KMS-11 (cell line): Measurements from ENCODE around the gene MACROD2.

Source experiments
- H2AFZ ChIP-seq: fragments of 200-600 bp; sonication (generic); 2 replicates; pipeline ENCODE4 v1.6.1; 2016; ENCODE audit warnings: antibody characterized with exemption, mixed run types, low read depth
- H3K27ac ChIP-seq: fragments of 200-600 bp; sonication (generic); 2 replicates; pipeline ENCODE4 v1.6.1; 2016; ENCODE audit warnings: mild to moderate bottlenecking, mixed run types
- H3K27me3 ChIP-seq: fragments of 200-600 bp; sonication (generic); 2 replicates; pipeline ENCODE4 v1.6.1; 2017; ENCODE audit warnings: mild to moderate bottlenecking, low read depth, mixed run types, moderate library complexity; ENCODE audit not compliant: insufficient read depth
- H3K36me3 ChIP-seq: fragments of 200-600 bp; sonication (generic); 2 replicates; pipeline ENCODE4 v1.6.1; 2017; ENCODE audit warnings: mild to moderate bottlenecking, mixed run types; ENCODE audit not compliant: insufficient read depth
- H3K4me1 ChIP-seq: fragments of 200-600 bp; sonication (generic); 2 replicates; pipeline ENCODE4 v1.6.1; 2016; ENCODE audit warnings: mild to moderate bottlenecking, low read depth, mixed run types; ENCODE audit not compliant: poor library complexity, severe bottlenecking
- H3K4me2 ChIP-seq: fragments of 200-600 bp; sonication (generic); 2 replicates; pipeline ENCODE4 v1.7.0; 2016; ENCODE audit warnings: mild to moderate bottlenecking, mixed run types
- H3K4me3 ChIP-seq: fragments of 200-600 bp; sonication (generic); IDR thresholded peaks from 2 replicates; pipeline ENCODE4 v1.6.1; 2017; ENCODE audit warnings: low read depth, low read length, mixed read lengths; ENCODE audit not compliant: insufficient read depth
- H3K79me2 ChIP-seq: fragments of 200-600 bp; sonication (generic); 2 replicates; pipeline ENCODE4 v1.6.1; 2016; ENCODE audit warnings: low read depth, mixed run types; ENCODE audit not compliant: insufficient read depth
- H3K9ac ChIP-seq: fragments of 200-600 bp; sonication (generic); 2 replicates; pipeline ENCODE4 v1.6.1; 2016; ENCODE audit warnings: mild to moderate bottlenecking, mixed run types
- H4K20me1 ChIP-seq: fragments of 200-600 bp; sonication (generic); 2 replicates; pipeline ENCODE4 v1.6.1; 2016; ENCODE audit warnings: mild to moderate bottlenecking, mixed run types; ENCODE audit not compliant: insufficient read depth
- CTCF ChIP-seq: fragments of 200-600 bp; sonication (generic); conservative IDR thresholded peaks from 2 replicates; pipeline ENCODE4 v1.6.1; 2017; ENCODE audit warnings: low read depth, mild to moderate bottlenecking, antibody characterized with exemption, low read length, moderate library complexity, mixed read lengths

MACROD2 gene

GRCh38 chr20:15867899-15868298 lies 1872.6 kb downstream of the MACROD2 start:
- Histone ChIP-seq H3K4me2 (no peak overlapping the region), H2AFZ (no peak overlapping the region), H3K79me2 (no peaks in the 10 kb centered on the region), H3K36me3 (no peaks in the 10 kb centered on the region), H4K20me1 (no peaks in the 10 kb centered on the region), H3K4me1 (no peaks in the 10 kb centered on the region), H3K4me3 (no peak overlapping the region), H3K27ac (no peak overlapping the region), H3K9ac (no peak overlapping the region), H3K27me3 (no peaks in the 10 kb centered on the region)
- no peak for TF ChIP-seq CTCF

GRCh38 chr20:15875446-15875845 lies 1880.1 kb downstream of the MACROD2 start:
- Histone ChIP-seq H3K27me3 (no peaks in the 10 kb centered on the region), H3K4me1 (no peaks in the 10 kb centered on the region), H4K20me1 (no peaks in the 10 kb centered on the region), H3K4me2 (no peak overlapping the region), H3K27ac (no peak overlapping the region), H3K79me2 (no peaks in the 10 kb centered on the region), H3K36me3 (no peaks in the 10 kb centered on the region), H3K4me3 (no peak overlapping the region), H3K9ac (no peak overlapping the region), H2AFZ (no peak overlapping the region)
- no peak for TF ChIP-seq CTCF

DNA sequence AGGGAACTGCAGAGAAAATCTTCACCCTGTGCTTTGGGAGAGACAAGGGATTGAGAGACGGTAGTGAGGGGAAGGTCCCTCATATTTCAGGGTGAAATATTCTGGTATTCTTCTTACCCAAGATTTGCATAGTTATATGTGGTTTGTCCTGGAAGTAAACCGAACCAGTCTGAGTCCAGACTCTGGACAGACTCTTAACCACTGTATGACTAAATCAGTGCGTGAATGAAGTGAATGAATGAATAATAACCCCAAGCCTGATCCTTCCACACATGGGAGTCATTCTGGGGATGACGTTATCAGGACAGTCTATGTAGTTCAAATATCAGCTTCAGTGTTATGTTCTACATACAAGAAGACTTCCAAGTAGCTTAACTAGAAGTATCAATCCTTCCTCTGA lies 1887.2 kb downstream of the MACROD2 start:
- H4K20me1 ChIP-seq: no peaks in the 10 kb centered on the region
- H3K4me1 ChIP-seq: no peaks in the 10 kb centered on the region
- no peaks in the 10 kb centered on the region for H3K79me2 ChIP-seq
- no peak overlapping the region for H3K27ac ChIP-seq
- no peak overlapping the region for H3K4me3 ChIP-seq
- no peak overlapping the region for H3K4me2 ChIP-seq
- TF ChIP-seq CTCF: no peak
- no peak overlapping the region for H3K9ac ChIP-seq
- H2AFZ ChIP-seq: no peak overlapping the region
- H3K36me3 ChIP-seq: no peaks in the 10 kb centered on the region
- no peaks in the 10 kb centered on the region for H3K27me3 ChIP-seq

- Histone ChIP-seq H3K4me1 (no peaks in the 10 kb centered on the region), H3K9ac (no peak overlapping the region), H3K36me3 (no peaks in the 10 kb centered on the region), H3K27me3 (no peaks in the 10 kb centered on the region), H3K27ac (no peak overlapping the region), H3K79me2 (no peaks in the 10 kb centered on the region), H3K4me3 (no peak overlapping the region), H2AFZ (no peak overlapping the region), H3K4me2 (no peak overlapping the region), H4K20me1 (no peaks in the 10 kb centered on the region)
- no peak for TF ChIP-seq CTCF
Measured at GRCh38 chr20:15886250-15886649, 1890.9 kb downstream of the MACROD2 start.

DNA sequence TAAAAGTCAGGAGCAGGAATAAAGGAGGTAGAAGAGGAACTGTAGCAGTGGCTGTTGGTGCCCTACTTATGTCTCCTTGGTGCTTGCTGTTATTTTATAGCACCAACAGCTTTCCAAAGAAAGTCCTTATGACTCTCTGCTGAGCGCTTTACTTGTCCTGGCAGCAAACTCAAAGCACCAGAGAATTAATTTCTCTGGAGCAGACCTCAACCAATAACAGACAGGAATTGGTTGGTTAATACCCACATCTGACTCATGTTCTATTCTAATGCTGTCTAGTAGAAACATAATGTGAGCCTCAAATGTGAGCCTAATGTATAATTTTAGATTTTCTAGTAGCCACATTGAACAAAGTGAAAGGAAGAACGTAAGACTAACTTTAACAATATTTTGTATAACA lies 1892.1 kb downstream of the MACROD2 start:
- TF ChIP-seq CTCF: no peak
- Histone ChIP-seq H4K20me1 (no peaks in the 10 kb centered on the region), H3K9ac (no peak overlapping the region), H3K27ac (no peak overlapping the region), H3K79me2 (no peaks in the 10 kb centered on the region), H3K27me3 (no peaks in the 10 kb centered on the region), H3K36me3 (no peaks in the 10 kb centered on the region), H3K4me1 (no peaks in the 10 kb centered on the region), H3K4me2 (no peak overlapping the region), H2AFZ (no peak overlapping the region), H3K4me3 (no peak overlapping the region)
